ENCODE results near the gene SDHAF2.

Gene SDHAF2

DNA sequence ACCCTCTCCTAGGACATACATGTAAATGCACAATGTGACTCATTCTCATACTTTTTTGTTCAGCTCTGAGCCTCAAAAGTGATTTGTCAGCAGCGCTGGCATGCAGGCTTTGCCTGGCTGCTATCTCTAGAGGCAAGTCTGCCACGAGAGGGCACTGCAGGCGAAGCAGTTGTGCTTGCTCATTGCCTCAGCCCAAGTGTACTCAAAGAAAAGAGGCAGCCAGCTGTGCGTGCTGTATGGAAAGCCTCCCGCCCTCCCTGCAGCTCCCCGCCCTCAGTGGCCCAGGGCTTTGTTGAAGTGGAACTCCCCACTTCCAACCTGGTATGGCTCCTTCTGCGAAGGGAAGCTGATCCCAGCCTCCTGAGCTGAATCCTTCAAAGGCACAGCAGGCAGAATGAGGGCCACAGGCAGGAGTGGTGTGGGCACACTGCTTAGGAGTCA is 16.3 kb downstream of the SDHAF2 start:
- Histone ChIP-seq H3K4me3 (no peak overlapping the region), H3K27ac (peak overlapping the region; percentile 43 to 80)
- peak; percentile 91 for DNase-seq (ENCODE audit: low spot score)
- TF ChIP-seq, protein P1, sequence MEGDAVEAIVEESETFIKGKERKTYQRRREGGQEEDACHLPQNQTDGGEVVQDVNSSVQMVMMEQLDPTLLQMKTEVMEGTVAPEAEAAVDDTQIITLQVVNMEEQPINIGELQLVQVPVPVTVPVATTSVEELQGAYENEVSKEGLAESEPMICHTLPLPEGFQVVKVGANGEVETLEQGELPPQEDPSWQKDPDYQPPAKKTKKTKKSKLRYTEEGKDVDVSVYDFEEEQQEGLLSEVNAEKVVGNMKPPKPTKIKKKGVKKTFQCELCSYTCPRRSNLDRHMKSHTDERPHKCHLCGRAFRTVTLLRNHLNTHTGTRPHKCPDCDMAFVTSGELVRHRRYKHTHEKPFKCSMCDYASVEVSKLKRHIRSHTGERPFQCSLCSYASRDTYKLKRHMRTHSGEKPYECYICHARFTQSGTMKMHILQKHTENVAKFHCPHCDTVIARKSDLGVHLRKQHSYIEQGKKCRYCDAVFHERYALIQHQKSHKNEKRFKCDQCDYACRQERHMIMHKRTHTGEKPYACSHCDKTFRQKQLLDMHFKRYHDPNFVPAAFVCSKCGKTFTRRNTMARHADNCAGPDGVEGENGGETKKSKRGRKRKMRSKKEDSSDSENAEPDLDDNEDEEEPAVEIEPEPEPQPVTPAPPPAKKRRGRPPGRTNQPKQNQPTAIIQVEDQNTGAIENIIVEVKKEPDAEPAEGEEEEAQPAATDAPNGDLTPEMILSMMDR (IDR thresholded peaks at IDR 0.05) = peak; percentile 72

DNA sequence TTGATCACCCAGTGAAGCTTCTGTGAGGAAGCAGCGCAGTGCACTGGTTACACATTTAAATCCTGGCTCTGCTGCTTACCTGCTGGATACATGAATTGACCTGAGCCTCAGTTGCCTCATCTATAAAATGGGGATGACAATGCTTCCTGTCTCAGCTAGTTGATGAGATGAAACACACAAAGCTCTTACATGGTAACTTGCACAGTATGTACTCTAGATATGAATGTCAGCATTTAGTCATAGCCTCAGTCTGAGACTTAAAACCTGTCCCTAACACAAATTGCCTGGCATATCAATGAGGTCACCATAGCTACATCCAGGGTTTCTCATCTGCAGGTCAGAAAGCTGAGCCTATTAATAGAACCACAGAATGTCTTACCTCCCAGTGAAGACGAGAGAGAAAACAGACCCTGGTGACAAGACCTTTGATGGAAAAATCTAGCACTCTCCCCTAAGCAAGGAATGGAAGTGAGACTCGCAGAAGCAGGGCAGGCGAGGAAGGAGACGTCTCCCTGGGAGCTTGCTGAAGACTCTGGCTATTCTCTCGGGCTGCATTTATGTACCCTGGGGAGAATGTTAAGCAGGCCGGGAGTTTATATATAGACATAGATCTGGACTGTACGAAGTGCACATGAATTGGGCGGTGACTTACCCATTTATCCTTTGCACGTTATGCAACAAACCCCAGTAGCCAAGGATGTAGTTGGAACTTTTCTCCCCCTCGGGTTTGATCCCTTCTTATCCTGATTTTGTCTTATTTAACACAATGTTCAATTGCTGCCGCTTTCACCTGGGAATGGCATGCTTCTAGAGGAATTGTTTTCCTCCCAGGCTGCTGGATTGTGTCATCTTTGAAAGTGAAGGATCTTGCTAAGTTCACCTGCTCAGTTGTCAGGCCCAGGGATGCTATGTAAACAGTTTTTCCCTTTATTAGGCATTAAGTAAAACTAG is 18.0 kb downstream of the SDHAF2 start:
- TF ChIP-seq, protein P1 (IDR thresholded peaks at IDR 0.05) = no peak
- Histone ChIP-seq H3K4me3 (no peak overlapping the region), H3K27ac (peak overlapping the region; percentile 57 to 68)
- DNase-seq (ENCODE audit: low spot score) = no peak

DNA sequence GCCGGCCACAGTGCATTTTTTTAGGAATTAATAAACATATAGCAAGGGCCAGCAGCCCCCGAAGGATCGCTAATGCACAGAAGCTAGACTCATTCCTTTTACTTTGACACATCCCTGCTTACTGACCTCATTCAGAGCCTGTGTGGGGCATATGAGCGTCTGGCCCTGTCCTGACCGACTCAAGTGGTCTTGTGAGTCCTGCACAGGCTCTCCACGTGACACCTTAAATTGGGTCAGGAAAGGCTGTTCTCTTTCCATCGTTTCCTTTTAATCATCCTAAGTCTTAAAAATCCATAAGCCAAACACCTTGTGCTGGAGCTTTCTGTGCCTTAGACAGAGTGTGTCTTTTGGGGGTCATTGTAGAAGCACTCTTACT is 18.6 kb downstream of the SDHAF2 start:
- TF ChIP-seq, protein P1 (IDR thresholded peaks at IDR 0.05) = no peak
- DNase-seq (ENCODE audit: low spot score) = no peak
- Histone ChIP-seq H3K27ac (peak overlapping the region; percentile 57 to 68), H3K4me3 (no peak overlapping the region)

DNA sequence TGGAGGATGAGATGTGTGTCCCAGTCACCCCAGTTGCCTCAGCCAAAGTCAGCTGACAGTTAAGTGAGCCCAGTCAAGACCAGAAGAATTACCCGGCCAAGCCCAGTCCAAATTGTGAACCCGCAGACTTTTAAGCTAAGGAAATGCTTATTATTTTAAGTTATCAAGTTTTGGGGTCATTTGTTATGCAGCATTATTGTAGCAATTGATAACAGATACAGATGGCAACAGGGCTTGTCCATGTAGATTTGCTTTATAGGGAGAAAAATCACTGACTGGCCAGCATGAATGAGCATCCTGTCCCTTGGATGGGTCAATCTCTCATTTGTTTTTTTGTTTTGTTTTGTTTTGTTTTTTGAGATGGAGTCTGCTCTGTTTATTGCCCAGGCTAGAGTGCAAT is 22.9 kb downstream of the SDHAF2 start:
- TF ChIP-seq, protein P1 (IDR thresholded peaks at IDR 0.05) = no peak
- Histone ChIP-seq H3K4me3 (no peak overlapping the region), H3K27ac (no peak overlapping the region)
- no peak for DNase-seq (ENCODE audit: low spot score)

DNA sequence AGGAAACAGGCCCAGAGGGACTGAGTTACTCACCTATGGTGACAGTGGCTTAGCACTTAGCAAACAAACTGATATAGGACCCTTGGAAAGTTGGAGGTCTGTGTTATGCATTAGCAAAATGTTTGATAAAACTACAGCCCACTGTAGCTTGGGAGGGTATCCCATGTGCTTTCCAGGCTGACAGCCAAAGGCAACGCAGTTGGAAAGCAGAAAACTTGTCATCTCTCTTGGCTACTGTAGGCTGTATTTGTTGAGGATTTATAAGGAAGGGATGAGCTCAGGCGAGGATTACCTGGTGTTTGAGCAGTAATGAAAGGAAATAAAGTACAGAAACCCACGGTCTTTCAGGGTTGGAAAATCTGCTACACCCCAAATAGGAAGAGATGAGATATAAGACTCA is 23.8 kb downstream of the SDHAF2 start:
- Histone ChIP-seq H3K27ac (peak overlapping the region in 1 of 2 donors; percentile 23), H3K4me3 (no peak overlapping the region)
- TF ChIP-seq, protein P1 (IDR thresholded peaks at IDR 0.05) = no peak
- DNase-seq (ENCODE audit: low spot score) = no peak

DNA sequence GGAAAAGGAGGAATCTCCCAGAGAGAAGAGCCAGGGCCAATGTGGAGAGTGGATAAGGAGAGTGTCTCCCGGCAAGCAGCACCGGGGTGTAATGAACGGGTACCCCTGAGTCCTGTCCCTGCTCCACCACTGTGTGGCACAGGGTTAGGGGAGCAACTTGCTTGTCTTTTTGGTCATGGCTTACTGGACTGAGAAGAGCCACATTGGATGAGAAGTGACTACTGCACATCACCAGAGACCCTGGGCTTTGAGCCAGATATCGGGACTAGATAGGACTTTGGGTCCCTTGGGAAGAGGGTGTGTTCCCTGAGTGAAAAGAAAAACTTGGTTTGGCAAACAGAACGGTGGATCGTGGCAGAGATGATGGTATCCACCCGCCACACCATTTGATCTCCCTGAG is 24.6 kb downstream of the SDHAF2 start:
- H3K4me3 ChIP-seq = no peak overlapping the region
- DNase-seq (ENCODE audit: low spot score) = no peak
- H3K27ac ChIP-seq = no peak overlapping the region
- TF ChIP-seq, protein P1 (IDR thresholded peaks at IDR 0.05) = no peak

DNA sequence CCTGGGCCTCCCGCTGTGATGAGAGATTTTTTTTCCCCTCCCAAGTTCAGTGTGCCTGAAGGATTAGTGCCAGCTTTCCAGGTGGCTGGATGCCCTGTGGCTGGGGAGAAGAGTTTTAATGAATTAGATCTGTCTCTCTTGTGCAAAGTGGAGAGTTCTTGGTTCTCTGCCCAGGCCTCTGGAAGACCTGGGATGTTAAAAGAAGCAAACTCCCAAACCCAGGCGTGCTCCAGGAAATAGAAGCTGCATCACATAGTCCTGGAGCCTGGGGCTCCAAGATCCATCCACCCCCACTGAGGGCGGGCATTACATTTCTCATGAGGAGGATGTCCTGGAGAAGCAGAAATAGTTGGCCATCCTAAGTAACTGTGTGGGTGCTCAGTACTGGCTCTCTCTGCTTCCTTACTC is 30.6 kb downstream of the SDHAF2 start:
- Histone ChIP-seq H3K27ac (no peak overlapping the region), H3K4me3 (no peak overlapping the region)
- no peak for DNase-seq (ENCODE audit: low spot score)
- TF ChIP-seq, protein P1 (IDR thresholded peaks at IDR 0.05) = no peak
